Cerebellar cortex (tissue), 1 donor: ENCODE measurements around the gene SLCO2B1.

Experiments
- DNase-seq: peaks from one replicate; pipeline ENCODE4 v3.0.0-alpha.2; 2015; ENCODE audit warnings: low spot score

The SLCO2B1 gene

DNA sequence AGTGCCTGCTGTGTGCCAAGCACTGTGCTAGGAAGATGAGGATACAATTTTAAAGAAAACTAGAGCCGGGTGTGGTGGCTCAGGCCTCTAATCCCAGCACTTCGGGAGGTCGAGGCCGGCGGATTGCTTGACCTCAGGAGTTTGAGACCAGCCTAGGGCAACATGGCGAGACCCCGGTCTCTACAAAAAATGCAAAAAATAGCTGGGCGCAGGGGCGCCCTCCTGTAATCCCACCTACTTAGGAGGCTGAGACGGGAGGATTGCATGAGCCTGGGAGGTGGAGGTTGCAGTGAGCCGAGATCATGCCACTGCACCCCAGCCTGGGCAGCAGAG is 98.0 kb downstream of the SLCO2B1 start:
- DNase-seq, result no peak

- DNase-seq, result no peak
These were observed 98.8 kb downstream of the SLCO2B1 start for GRCh38 chr11:75249704-75250103.

GRCh38 chr11:75254326-75254725 is 103.4 kb downstream of the SLCO2B1 start:
- DNase-seq, result no peak
